Stimulated activated CD4-positive, alpha-beta T cell treated with anti-CD3 and anti-CD28 coated beads, Interleukin-1b, Interleukin-23, amount 100 ng/mL, for 24 hours (primary cell): Measurements from ENCODE around the gene CLSTN2.

Experiments
- DNase-seq, 4 experiments: peaks; one replicate each; pipeline ENCODE4 v3.0.0-alpha.2; 2020; ENCODE audit warnings: low read depth in 4 of 4, low spot score in 1 of 4

The CLSTN2 gene

GRCh38 chr3:139935016-139935865 is at the start of gene CLSTN2:
TSS of gene CLSTN2 (plus strand) at chr3:139935185.
- peak in 1 of 4 experiments; percentile 24 for DNase-seq

GRCh38 chr3:139887431-139887830 is 47.6 kb upstream of the CLSTN2 start:
- no peak for DNase-seq

GRCh38 chr3:139888561-139889140 is 46.3 kb upstream of the CLSTN2 start:
- no peak for DNase-seq

GRCh38 chr3:139893267-139893962 is 41.6 kb upstream of the CLSTN2 start:
- DNase-seq: no peak

GRCh38 chr3:139893963-139894642 is 40.9 kb upstream of the CLSTN2 start:
- no peak for DNase-seq

GRCh38 chr3:139894643-139894989 is 40.4 kb upstream of the CLSTN2 start:
- no peak for DNase-seq

- no peak for DNase-seq
Observed at GRCh38 chr3:139897759-139898158, 37.2 kb upstream of the CLSTN2 start.

GRCh38 chr3:139906418-139906817 is 28.6 kb upstream of the CLSTN2 start:
- no peak for DNase-seq

GRCh38 chr3:139909811-139910210 is 25.2 kb upstream of the CLSTN2 start:
- DNase-seq: no peak

GRCh38 chr3:139916271-139916670 is 18.7 kb upstream of the CLSTN2 start:
- no peak for DNase-seq

- DNase-seq: no peak
Observed at GRCh38 chr3:139917226-139917785, 17.7 kb upstream of the CLSTN2 start.

GRCh38 chr3:139928708-139929505 is 6.1 kb upstream of the CLSTN2 start:
- no peak for DNase-seq

GRCh38 chr3:139930211-139930610 is 4.8 kb upstream of the CLSTN2 start:
- DNase-seq: no peak

- no peak for DNase-seq
Observed at GRCh38 chr3:139933766-139934165, 1.2 kb upstream of the CLSTN2 start.

- no peak for DNase-seq
Observed at GRCh38 chr3:139934613-139935015, 371 bp upstream of the CLSTN2 start.

GRCh38 chr3:139935866-139936817 is 1.2 kb downstream of the CLSTN2 start:
- DNase-seq: no peak

- DNase-seq: no peak
Observed at GRCh38 chr3:139937674-139938279, 2.8 kb downstream of the CLSTN2 start.

- DNase-seq: no peak
Observed at GRCh38 chr3:139939681-139940190, 4.8 kb downstream of the CLSTN2 start.

GRCh38 chr3:139940622-139941021 is 5.6 kb downstream of the CLSTN2 start:
- no peak for DNase-seq
